Measurements from ENCODE around the gene NCKAP5. TPM values are rescaled to one million over a fixed set of nuclear protein-coding genes. Genes with fewer than 3 reads are reported as not detected.

NCKAP5 gene
- polyA plus RNA-seq, 3 donors = not detected

DNA sequence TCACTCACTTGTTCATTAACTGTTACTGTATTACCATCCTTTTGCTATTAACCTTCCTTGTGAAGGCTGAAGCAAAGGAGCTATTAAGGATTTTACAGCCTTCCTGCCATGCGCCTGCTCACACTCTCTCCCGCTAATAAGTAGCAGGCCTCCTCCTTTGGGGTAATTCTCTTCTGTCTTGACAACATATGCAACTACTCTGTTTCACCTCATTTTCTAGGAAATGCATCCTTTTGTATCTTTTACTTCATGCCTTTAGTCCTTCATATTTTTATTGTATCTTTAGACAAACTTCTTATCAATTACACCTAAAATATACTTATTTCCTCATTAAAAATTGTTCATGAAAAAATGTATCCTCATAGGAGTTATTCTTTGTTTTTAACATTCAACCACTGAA, 463.4 kb downstream of the NCKAP5 start:
- DNase-seq = no peak
- Histone ChIP-seq H3K9me3 (replicated peaks in 1 of 2; ENCODE audit: control insufficient read depth in 1 of 2, insufficient read depth in 1 of 2, low read length in 2 of 2) (no peaks in the 10 kb centered on the region), H3K4me3 (replicated peaks in 1 of 3; ENCODE audit: low read depth in 2 of 3, low read length in 3 of 3) (no peak overlapping the region), H3K36me3 (replicated peaks in 1 of 2; ENCODE audit: control insufficient read depth in 1 of 2, insufficient read depth in 2 of 2, low read length in 2 of 2) (no peaks in the 10 kb centered on the region), H3K27ac (ENCODE audit: low read depth in 1 of 2, low read length in 2 of 2) (no peak overlapping the region), H3K79me2 (ENCODE audit: insufficient read depth, low read length) (no peaks in the 10 kb centered on the region), H3K4me1 (ENCODE audit: control insufficient read depth in 1 of 2, insufficient read depth in 2 of 2, low read length in 2 of 2) (no peaks in the 10 kb centered on the region), H3K27me3 (ENCODE audit: control insufficient read depth in 2 of 2, insufficient read depth in 2 of 2, low read length in 2 of 2) (no peaks in the 10 kb centered on the region), H2AFZ (ENCODE audit: insufficient read depth, low read depth, low read length, poor library complexity, severe bottlenecking) (no peak overlapping the region), H3K4me2 (replicated peaks; ENCODE audit: extremely low read depth, low read length, poor library complexity, severe bottlenecking) (no peak overlapping the region), H4K20me1 (ENCODE audit: insufficient read depth, low read length) (no peaks in the 10 kb centered on the region), H3K9ac (ENCODE audit: insufficient read depth, low read length, poor library complexity, severe bottlenecking) (no peak overlapping the region)
- Mint-ChIP-seq H3K27me3 (ENCODE audit: low read depth in 3 of 3) (peaks cover 0 to 2% (median 0%) of the 10 kb centered on the region in 3 donors), H3K27ac (no peak overlapping the region), H3K36me3 (no peaks in the 10 kb centered on the region), H3K9me3 (peaks cover 0 to 2% (median 1%) of the 10 kb centered on the region in 7 donors), H3K4me1 (no peaks in the 10 kb centered on the region), H3K4me3 (no peak overlapping the region)
- no peak for TF ChIP-seq CTCF (IDR thresholded peaks at IDR 0.05)
- intact Hi-C loops (cut with micrococcal nuclease) = no loop called here
- WGBS (ENCODE audit: insufficient coverage) = no CpG with 5 or more reads among the region's 2 CpGs

GRCh38 chr2:133098787-133099186, 469.5 kb downstream of the NCKAP5 start:
- no peak overlapping the region for H3K4me3 Mint-ChIP-seq
- Histone ChIP-seq H4K20me1 (ENCODE audit: insufficient read depth, low read length) (no peaks in the 10 kb centered on the region), H2AFZ (ENCODE audit: insufficient read depth, low read depth, low read length, poor library complexity, severe bottlenecking) (no peak overlapping the region), H3K9ac (ENCODE audit: insufficient read depth, low read length, poor library complexity, severe bottlenecking) (no peak overlapping the region), H3K36me3 (replicated peaks in 1 of 2; ENCODE audit: control insufficient read depth in 1 of 2, insufficient read depth in 2 of 2, low read length in 2 of 2) (no peaks in the 10 kb centered on the region), H3K27ac (ENCODE audit: low read depth in 1 of 2, low read length in 2 of 2) (no peak overlapping the region), H3K4me1 (ENCODE audit: control insufficient read depth in 1 of 2, insufficient read depth in 2 of 2, low read length in 2 of 2) (no peaks in the 10 kb centered on the region), H3K27me3 (ENCODE audit: control insufficient read depth in 2 of 2, insufficient read depth in 2 of 2, low read length in 2 of 2) (no peaks in the 10 kb centered on the region), H3K9me3 (replicated peaks in 1 of 2; ENCODE audit: control insufficient read depth in 1 of 2, insufficient read depth in 1 of 2, low read length in 2 of 2) (no peaks in the 10 kb centered on the region), H3K4me2 (replicated peaks; ENCODE audit: extremely low read depth, low read length, poor library complexity, severe bottlenecking) (no peak overlapping the region), H3K79me2 (ENCODE audit: insufficient read depth, low read length) (no peaks in the 10 kb centered on the region), H3K4me3 (replicated peaks in 1 of 3; ENCODE audit: low read depth in 2 of 3, low read length in 3 of 3) (no peak overlapping the region)
- peaks cover 0 to 2% (median 0%) of the 10 kb centered on the region in 7 donors for H3K9me3 Mint-ChIP-seq
- TF ChIP-seq CTCF (IDR thresholded peaks at IDR 0.05) = no peak
- intact Hi-C loops (cut with micrococcal nuclease) = no loop called here
- no peaks in the 10 kb centered on the region for H3K4me1 Mint-ChIP-seq
- H3K27me3 Mint-ChIP-seq (ENCODE audit: low read depth in 3 of 3) = no peaks in the 10 kb centered on the region
- no CpG with 5 or more reads among the region's 1 CpG for WGBS (ENCODE audit: insufficient coverage)
- H3K27ac Mint-ChIP-seq = no peak overlapping the region
- H3K36me3 Mint-ChIP-seq = no peaks in the 10 kb centered on the region
- no peak for DNase-seq
